Measurements from ENCODE around the gene FAM180A. TPM values are rescaled to one million over a fixed set of nuclear protein-coding genes. Genes with fewer than 3 reads are reported as not detected.

FAM180A gene
- total and polyA plus RNA-seq, 7 experiments from 2014 or later, result not detected

DNA sequence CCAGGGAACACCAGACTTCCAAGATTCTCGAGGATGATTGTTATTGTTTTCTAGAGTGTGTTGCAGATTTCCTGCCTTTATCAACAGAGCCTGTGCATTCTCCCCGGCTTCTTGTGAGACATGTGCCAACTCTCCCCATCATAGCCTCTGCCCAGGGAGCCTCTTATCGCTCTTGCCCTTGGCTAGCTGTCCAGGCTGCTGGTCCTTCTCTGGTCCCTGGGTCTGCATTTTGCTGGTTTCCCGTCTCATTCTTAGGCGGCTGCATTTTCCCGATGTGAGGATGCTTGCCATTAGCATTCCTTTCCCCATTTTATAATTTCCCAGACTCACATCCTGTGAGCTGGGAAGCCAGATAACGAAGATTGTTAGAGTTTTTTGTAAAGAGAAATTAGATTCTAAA lies 35.8 kb downstream of the FAM180A start:
- no peaks in the 10 kb centered on the region for H3K36me3 Mint-ChIP-seq
- H3K27ac ChIP-seq (ENCODE audit: low read depth, low read length), result no peak overlapping the region
- POLR2A ChIA-PET, result no interaction called here
- H3K4me3 ChIP-seq (ENCODE audit: low read length), result no peak overlapping the region
- intact Hi-C loops (cut with micrococcal nuclease), result no loop called here
- H3K27ac Mint-ChIP-seq, result no peak overlapping the region
- CTCF ChIA-PET, result no interaction called here
- H3K4me3 Mint-ChIP-seq, result no peak overlapping the region
- no peaks in the 10 kb centered on the region for H3K9me3 ChIP-seq (ENCODE audit: control insufficient read depth in 2 of 3, low read length in 3 of 3)
- no peaks in the 10 kb centered on the region for H3K36me3 ChIP-seq (ENCODE audit: control insufficient read depth in 2 of 3, insufficient read depth in 3 of 3, low read length in 3 of 3)
- H3K27me3 ChIP-seq (ENCODE audit: control insufficient read depth in 2 of 2, insufficient read depth in 2 of 2, low read length in 2 of 2), result no peaks in the 10 kb centered on the region
- H3K4me1 ChIP-seq (ENCODE audit: control insufficient read depth in 2 of 2, insufficient read depth in 2 of 2, low read length in 2 of 2), result no peaks in the 10 kb centered on the region
- peaks cover 0 to 3% (median under 1%) of the 10 kb centered on the region in 5 donors for H3K27me3 Mint-ChIP-seq
- no peak for ATAC-seq
- no peak for DNase-seq
- H3K9me3 Mint-ChIP-seq, result no peaks in the 10 kb centered on the region
- H3K4me1 Mint-ChIP-seq, result no peaks in the 10 kb centered on the region

DNA sequence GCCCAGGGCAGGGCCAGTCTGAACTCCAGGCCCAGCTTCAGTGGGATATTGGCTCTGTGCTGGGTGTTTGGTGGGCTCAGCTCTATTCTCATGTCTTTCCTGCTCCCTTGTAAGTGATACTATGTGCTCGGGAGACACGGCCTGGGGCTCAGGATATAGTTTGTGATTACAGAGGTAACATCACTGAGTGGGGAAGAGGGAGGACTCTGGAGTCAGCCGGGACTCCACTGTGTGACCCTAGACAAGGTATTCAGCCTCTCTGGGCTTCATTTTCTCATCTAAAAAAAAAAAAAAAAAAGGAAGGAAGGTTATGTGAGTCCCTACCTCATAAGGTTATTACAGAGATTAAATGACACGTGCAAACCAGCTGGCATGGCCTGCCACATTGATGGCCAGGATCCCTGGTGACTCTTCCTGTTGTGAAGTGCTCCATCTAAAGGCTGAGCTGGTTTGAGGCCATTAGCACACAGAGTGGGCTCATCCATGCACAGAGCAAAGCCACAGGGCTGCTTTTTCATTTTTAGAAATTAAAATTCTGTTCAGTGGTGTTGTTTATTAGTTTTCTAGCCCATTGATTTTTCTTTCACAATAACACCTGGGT lies 36.3 kb downstream of the FAM180A start:
- no peaks in the 10 kb centered on the region for H3K4me1 Mint-ChIP-seq
- Histone ChIP-seq H3K4me1 (ENCODE audit: control insufficient read depth in 2 of 2, insufficient read depth in 2 of 2, low read length in 2 of 2) (no peaks in the 10 kb centered on the region), H3K9me3 (ENCODE audit: control insufficient read depth in 2 of 3, low read length in 3 of 3) (no peaks in the 10 kb centered on the region), H3K27ac (ENCODE audit: low read depth, low read length) (no peak overlapping the region), H3K4me3 (ENCODE audit: low read length) (no peak overlapping the region), H3K27me3 (ENCODE audit: control insufficient read depth in 2 of 2, insufficient read depth in 2 of 2, low read length in 2 of 2) (no peaks in the 10 kb centered on the region), H3K36me3 (ENCODE audit: control insufficient read depth in 2 of 3, insufficient read depth in 3 of 3, low read length in 3 of 3) (no peaks in the 10 kb centered on the region)
- intact Hi-C loops (cut with micrococcal nuclease), result no loop called here
- CTCF ChIA-PET, result no interaction called here
- H3K27me3 Mint-ChIP-seq, result peaks cover 0 to 3% (median 0%) of the 10 kb centered on the region in 5 donors
- H3K36me3 Mint-ChIP-seq, result no peaks in the 10 kb centered on the region
- H3K27ac Mint-ChIP-seq, result no peak overlapping the region
- ATAC-seq (no peak), DNase-seq (no peak)
- H3K4me3 Mint-ChIP-seq, result no peak overlapping the region
- H3K9me3 Mint-ChIP-seq, result no peaks in the 10 kb centered on the region
- POLR2A ChIA-PET, result no interaction called here

DNA sequence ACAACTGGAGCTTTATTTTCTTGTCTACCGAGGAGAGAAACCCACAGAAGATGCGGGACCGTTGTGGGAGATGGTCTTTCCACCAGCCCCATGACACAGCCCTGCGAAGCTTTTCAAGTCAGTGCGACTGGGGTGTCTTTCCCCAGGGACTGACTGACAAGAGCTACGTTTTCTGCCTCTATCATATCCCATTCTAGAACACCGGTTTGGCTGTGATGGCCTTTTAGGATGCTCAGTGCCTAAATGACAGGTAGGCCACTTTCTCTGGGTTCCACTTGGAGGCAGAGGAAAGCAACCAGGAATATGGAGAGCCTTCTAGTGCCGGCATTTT lies 37.5 kb downstream of the FAM180A start:
- no peak for DNase-seq
- no peaks in the 10 kb centered on the region for H3K36me3 Mint-ChIP-seq
- peaks cover 0 to 3% (median 0%) of the 10 kb centered on the region in 5 donors for H3K27me3 Mint-ChIP-seq

DNA sequence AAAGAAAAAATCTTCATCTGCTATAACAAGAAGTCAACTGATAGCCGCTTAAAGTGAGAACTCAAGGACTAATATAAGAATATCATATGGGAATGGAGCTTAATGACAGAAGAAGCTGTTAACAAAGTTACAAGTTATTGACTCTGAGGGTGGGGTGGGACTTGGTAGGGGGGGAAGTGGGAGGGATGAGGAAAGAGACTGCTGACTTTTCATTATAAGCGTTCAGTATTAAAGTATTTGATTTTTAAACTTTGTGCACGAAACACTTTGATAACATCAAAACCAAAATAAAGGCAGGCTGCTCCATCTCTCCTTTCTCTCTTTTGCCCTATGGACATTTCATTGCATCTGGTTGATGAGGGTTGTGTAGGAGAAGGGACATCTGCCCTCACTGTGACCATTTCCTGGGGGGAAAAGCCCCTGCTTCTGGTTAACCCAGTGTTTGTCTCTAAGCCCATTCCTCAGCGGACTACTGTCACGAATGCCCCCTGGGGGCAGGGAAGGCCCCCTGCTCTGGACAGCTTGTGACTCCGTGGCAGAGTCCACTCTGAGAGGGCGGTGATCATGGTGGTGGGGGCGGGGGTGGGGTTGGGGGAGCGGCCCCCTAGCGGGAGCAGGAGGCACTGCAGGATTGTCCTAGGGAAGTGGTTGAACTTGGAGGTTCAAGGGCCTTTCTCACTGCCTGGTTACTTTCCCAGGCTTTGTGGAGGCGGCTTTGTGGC lies 38.0 kb downstream of the FAM180A start:
- Mint-ChIP-seq H3K9me3 (no peaks in the 10 kb centered on the region), H3K4me1 (no peaks in the 10 kb centered on the region), H3K4me3 (no peak overlapping the region), H3K27me3 (peaks cover 0 to 3% (median 0%) of the 10 kb centered on the region in 5 donors), H3K27ac (no peak overlapping the region), H3K36me3 (no peaks in the 10 kb centered on the region)
- no peaks in the 10 kb centered on the region for H3K36me3 ChIP-seq (ENCODE audit: control insufficient read depth in 2 of 3, insufficient read depth in 3 of 3, low read length in 3 of 3)
- ChIA-PET CTCF (interaction anchor here (0.6 kb wide), 1 partner anchor 74 kb away, joined by 3 read pairs; no protein-coding TSS in a partner anchor), POLR2A (no interaction called here)
- H3K4me3 ChIP-seq (ENCODE audit: low read length), result no peak overlapping the region
- peak; percentile 52 for ATAC-seq
- H3K27me3 ChIP-seq (ENCODE audit: control insufficient read depth in 2 of 2, insufficient read depth in 2 of 2, low read length in 2 of 2), result no peaks in the 10 kb centered on the region
- H3K9me3 ChIP-seq (ENCODE audit: control insufficient read depth in 2 of 3, low read length in 3 of 3), result no peaks in the 10 kb centered on the region
- intact Hi-C loops (cut with micrococcal nuclease), result no loop called here
- no peak for DNase-seq
- H3K4me1 ChIP-seq (ENCODE audit: control insufficient read depth in 2 of 2, insufficient read depth in 2 of 2, low read length in 2 of 2), result no peaks in the 10 kb centered on the region
- H3K27ac ChIP-seq (ENCODE audit: low read depth, low read length), result no peak overlapping the region

More for the DNA sequence above, 37.5 kb downstream of the FAM180A start:
- ChIA-PET POLR2A (no interaction called here), CTCF (interaction anchor here (0.6 kb wide), 1 partner anchor 75 kb away, joined by 3 read pairs; no protein-coding TSS in a partner anchor)
- intact Hi-C loops (cut with micrococcal nuclease), result no loop called here
- no peaks in the 10 kb centered on the region for H3K4me1 Mint-ChIP-seq
- H3K36me3 ChIP-seq (ENCODE audit: control insufficient read depth in 2 of 3, insufficient read depth in 3 of 3, low read length in 3 of 3), result no peaks in the 10 kb centered on the region
- no peak for ATAC-seq
- no peaks in the 10 kb centered on the region for H3K9me3 ChIP-seq (ENCODE audit: control insufficient read depth in 2 of 3, low read length in 3 of 3)
- H3K27ac Mint-ChIP-seq, result no peak overlapping the region
- no peak overlapping the region for H3K4me3 Mint-ChIP-seq
- H3K4me1 ChIP-seq (ENCODE audit: control insufficient read depth in 2 of 2, insufficient read depth in 2 of 2, low read length in 2 of 2), result no peaks in the 10 kb centered on the region
- no peak overlapping the region for H3K4me3 ChIP-seq (ENCODE audit: low read length)
- H3K27me3 ChIP-seq (ENCODE audit: control insufficient read depth in 2 of 2, insufficient read depth in 2 of 2, low read length in 2 of 2), result no peaks in the 10 kb centered on the region
- H3K27ac ChIP-seq (ENCODE audit: low read depth, low read length), result no peak overlapping the region
- no peaks in the 10 kb centered on the region for H3K9me3 Mint-ChIP-seq

DNA sequence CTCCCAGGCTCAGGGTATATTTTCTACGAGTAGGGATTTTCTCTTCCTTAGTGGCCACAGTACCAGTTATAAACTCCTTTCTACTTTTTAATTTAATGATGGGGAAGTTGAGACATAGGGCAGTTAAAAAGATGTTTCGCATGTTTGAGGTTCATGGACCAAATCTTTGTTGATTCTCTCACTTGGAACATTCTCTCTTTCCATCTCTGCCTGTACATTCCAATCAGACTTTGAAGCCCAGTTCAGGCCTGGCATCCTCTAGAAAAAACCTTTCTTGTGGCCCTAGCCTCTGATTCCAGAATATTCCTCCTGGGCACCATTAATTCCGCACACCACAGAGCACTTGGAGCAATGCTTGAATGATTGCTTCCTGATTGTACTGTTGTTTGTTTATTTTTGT lies 39.1 kb downstream of the FAM180A start:
- no peak overlapping the region for H3K4me3 Mint-ChIP-seq

DNA sequence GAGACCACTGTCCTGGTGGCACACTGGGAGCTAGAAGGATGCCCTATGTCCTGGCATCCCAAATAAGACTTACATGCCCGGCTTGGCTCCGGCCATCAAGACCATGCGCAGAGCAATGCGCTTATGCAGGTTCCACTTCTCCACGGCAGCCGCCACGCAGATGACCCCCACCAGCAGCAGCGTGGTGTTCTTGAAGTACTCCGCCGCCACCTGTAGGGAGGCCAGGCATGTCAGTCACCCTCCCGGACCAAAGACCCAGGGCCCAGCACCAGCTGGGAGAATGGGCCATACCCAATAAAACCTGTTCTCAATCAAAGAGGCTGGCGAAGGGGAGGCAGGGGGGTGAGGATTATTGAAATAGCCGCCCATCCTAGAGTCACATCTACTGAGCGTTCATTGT lies 40.6 kb downstream of the FAM180A start:
- Mint-ChIP-seq H3K9me3 (no peaks in the 10 kb centered on the region), H3K27ac (no peak overlapping the region), H3K4me3 (no peak overlapping the region), H3K4me1 (peaks cover 0 to 2% (median 0%) of the 10 kb centered on the region in 7 donors), H3K36me3 (no peaks in the 10 kb centered on the region), H3K27me3 (peaks cover 0 to 3% (median 0%) of the 10 kb centered on the region in 5 donors)
- intact Hi-C loops (cut with micrococcal nuclease), result no loop called here
- H3K4me1 ChIP-seq (ENCODE audit: control insufficient read depth in 2 of 2, insufficient read depth in 2 of 2, low read length in 2 of 2), result no peaks in the 10 kb centered on the region
- ATAC-seq (no peak), DNase-seq (no peak)
- no peaks in the 10 kb centered on the region for H3K27me3 ChIP-seq (ENCODE audit: control insufficient read depth in 2 of 2, insufficient read depth in 2 of 2, low read length in 2 of 2)
- POLR2A ChIA-PET, result no interaction called here
- no peak overlapping the region for H3K27ac ChIP-seq (ENCODE audit: low read depth, low read length)
- H3K36me3 ChIP-seq (ENCODE audit: control insufficient read depth in 2 of 3, insufficient read depth in 3 of 3, low read length in 3 of 3), result no peaks in the 10 kb centered on the region
- CTCF ChIA-PET, result no interaction called here
- H3K4me3 ChIP-seq (ENCODE audit: low read length), result no peak overlapping the region
- H3K9me3 ChIP-seq (ENCODE audit: control insufficient read depth in 2 of 3, low read length in 3 of 3), result no peaks in the 10 kb centered on the region

More for the DNA sequence above, 39.1 kb downstream of the FAM180A start:
- DNase-seq, result no peak
- Histone ChIP-seq H3K27me3 (ENCODE audit: control insufficient read depth in 2 of 2, insufficient read depth in 2 of 2, low read length in 2 of 2) (no peaks in the 10 kb centered on the region), H3K4me1 (ENCODE audit: control insufficient read depth in 2 of 2, insufficient read depth in 2 of 2, low read length in 2 of 2) (no peaks in the 10 kb centered on the region), H3K4me3 (ENCODE audit: low read length) (no peak overlapping the region), H3K9me3 (ENCODE audit: control insufficient read depth in 2 of 3, low read length in 3 of 3) (no peaks in the 10 kb centered on the region), H3K36me3 (ENCODE audit: control insufficient read depth in 2 of 3, insufficient read depth in 3 of 3, low read length in 3 of 3) (no peaks in the 10 kb centered on the region), H3K27ac (ENCODE audit: low read depth, low read length) (no peak overlapping the region)
- intact Hi-C loops (cut with micrococcal nuclease), result no loop called here
- Mint-ChIP-seq H3K27ac (no peak overlapping the region), H3K4me1 (no peaks in the 10 kb centered on the region), H3K27me3 (peaks cover 0 to 3% (median 0%) of the 10 kb centered on the region in 5 donors), H3K36me3 (no peaks in the 10 kb centered on the region), H3K9me3 (no peaks in the 10 kb centered on the region)
- ChIA-PET POLR2A (no interaction called here), CTCF (no interaction called here)
- ATAC-seq, result no peak

DNA sequence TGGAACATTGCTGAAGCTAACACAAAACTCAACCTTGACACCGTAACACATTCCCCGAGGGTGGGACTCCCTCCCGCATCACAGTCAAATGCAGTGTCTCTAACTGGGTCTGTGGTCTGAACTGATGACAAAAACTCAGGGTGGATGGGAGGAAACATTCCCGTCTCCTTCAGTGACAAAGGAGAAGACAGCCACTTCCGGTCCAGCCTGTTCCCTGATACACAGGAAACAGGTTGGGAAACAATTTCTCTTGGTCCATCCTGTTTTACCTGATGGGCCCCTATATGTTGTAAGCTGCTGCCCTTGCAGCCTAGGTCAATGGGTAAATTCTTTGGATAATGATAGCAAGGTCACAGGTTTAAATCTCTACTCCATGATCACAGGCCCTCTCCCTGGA lies 41.0 kb downstream of the FAM180A start:
- CTCF ChIA-PET, result no interaction called here
- H3K9me3 Mint-ChIP-seq, result no peaks in the 10 kb centered on the region

More for the DNA sequence above, 41.0 kb downstream of the FAM180A start:
- H3K4me1 Mint-ChIP-seq, result peaks cover 0 to 2% (median 0%) of the 10 kb centered on the region in 7 donors
- no peaks in the 10 kb centered on the region for H3K27me3 ChIP-seq (ENCODE audit: control insufficient read depth in 2 of 2, insufficient read depth in 2 of 2, low read length in 2 of 2)
- no peaks in the 10 kb centered on the region for H3K36me3 Mint-ChIP-seq
- no peak overlapping the region for H3K27ac ChIP-seq (ENCODE audit: low read depth, low read length)
- intact Hi-C loops (cut with micrococcal nuclease), result no loop called here
- H3K9me3 ChIP-seq (ENCODE audit: control insufficient read depth in 2 of 3, low read length in 3 of 3), result no peaks in the 10 kb centered on the region
- POLR2A ChIA-PET, result no interaction called here
- no peaks in the 10 kb centered on the region for H3K4me1 ChIP-seq (ENCODE audit: control insufficient read depth in 2 of 2, insufficient read depth in 2 of 2, low read length in 2 of 2)
- no peaks in the 10 kb centered on the region for H3K36me3 ChIP-seq (ENCODE audit: control insufficient read depth in 2 of 3, insufficient read depth in 3 of 3, low read length in 3 of 3)
- no peak for ATAC-seq
- no peak overlapping the region for H3K27ac Mint-ChIP-seq
- no peaks in the 10 kb centered on the region for H3K27me3 Mint-ChIP-seq
- no peak overlapping the region for H3K4me3 ChIP-seq (ENCODE audit: low read length)
- no peak for DNase-seq
- H3K4me3 Mint-ChIP-seq, result no peak overlapping the region

Data from naive thymus-derived CD4-positive, alpha-beta T cell (primary cell).